Transverse colon (tissue), 4 donors: ENCODE data around the gene HINT3.

ENCODE experiments used
- CTCF ChIP-seq, 5 experiments: fragments of 200-600 bp in 3 of 5; fragments of 450-650 bp in 2 of 5; sonication (generic) in 3 of 5; IDR thresholded peaks; 1 replicate in 2 of 5; 2 replicates in 3 of 5; pipeline ENCODE4 v1.5.1; 2016 to 2017; ENCODE audit warnings: antibody characterized with exemption in 5 of 5, inconsistent platforms in 3 of 5, mild to moderate bottlenecking in 2 of 5, moderate library complexity in 1 of 5
- EP300 ChIP-seq: sonication (generic); formaldehyde crosslinking; IDR thresholded peaks from one replicate; pipeline ENCODE4 v1.6.1; 2017; ENCODE audit warnings: antibody characterized with exemption, low read depth
- POLR2A ChIP-seq: fragments of 450-650 bp; IDR thresholded peaks from one replicate; pipeline ENCODE4 v1.6.1; 2016; ENCODE audit warnings: antibody characterized with exemption, mild to moderate bottlenecking, moderate library complexity
- POLR2AphosphoS5 ChIP-seq, 3 donors: sonication (generic); formaldehyde crosslinking; IDR thresholded peaks; one replicate each; pipeline ENCODE4 v1.6.1; 2016; ENCODE audit warnings: antibody characterized with exemption in 3 of 3

GRCh38 chr6:125913145-125913544 is 43.4 kb upstream of the HINT3 start:
- TF ChIP-seq CTCF (IDR thresholded peaks at IDR 0.05) (no peak), EP300 (no peak), POLR2A (no peak), POLR2AphosphoS5 (IDR thresholded peaks at IDR 0.05) (no peak)
